ACC112 (cell line): ENCODE measurements around the gene DNAJC15.
A peak's percentile ranks its signal among the peaks of the same experiment; 100 is the strongest.
"Not testable (repeated sequence)": the region's sequence is repeated elsewhere in the genome, so short reads cannot be mapped to it uniquely, and the experiment has no call there.

Experiments
- H2AFZ ChIP-seq: fragments of 200-600 bp; sonication (generic); one replicate; pipeline ENCODE4 v1.6.0; 2017; ENCODE audit warnings: antibody characterized with exemption, low read length; ENCODE audit not compliant: unreplicated experiment
- H3K27ac ChIP-seq: fragments of 200-600 bp; sonication (generic); 2 replicates; pipeline ENCODE4 v1.5.1; 2014; ENCODE audit warnings: low read depth, mild to moderate bottlenecking, antibody characterized with exemption, low read length, moderate library complexity
- H3K27me3 ChIP-seq: fragments of 200-600 bp; sonication (generic); 2 replicates; pipeline ENCODE4 v1.6.1; 2014; ENCODE audit warnings: mild to moderate bottlenecking, antibody characterized with exemption, low read length, moderate library complexity, mixed read lengths; ENCODE audit not compliant: insufficient read depth
- H3K36me3 ChIP-seq: fragments of 200-600 bp; sonication (generic); 2 replicates; pipeline ENCODE4 v1.6.1; 2016; ENCODE audit warnings: mild to moderate bottlenecking, antibody characterized with exemption, low read length, moderate library complexity, mixed read lengths; ENCODE audit not compliant: insufficient read depth
- H3K4me1 ChIP-seq: fragments of 200-600 bp; sonication (generic); one replicate; pipeline ENCODE4 v1.6.1; 2016; ENCODE audit warnings: low read length, mixed read lengths; ENCODE audit not compliant: insufficient read depth, unreplicated experiment, control insufficient read depth
- H3K4me3 ChIP-seq: fragments of 200-600 bp; sonication (generic); 2 replicates; pipeline ENCODE4 v1.5.1; 2014; ENCODE audit warnings: mild to moderate bottlenecking, low read depth, low read length
- H3K79me2 ChIP-seq: fragments of 200-600 bp; sonication (generic); one replicate; pipeline ENCODE4 v1.6.0; 2016; ENCODE audit warnings: low read length; ENCODE audit not compliant: control insufficient read depth, unreplicated experiment, insufficient read depth

Gene DNAJC15

DNA sequence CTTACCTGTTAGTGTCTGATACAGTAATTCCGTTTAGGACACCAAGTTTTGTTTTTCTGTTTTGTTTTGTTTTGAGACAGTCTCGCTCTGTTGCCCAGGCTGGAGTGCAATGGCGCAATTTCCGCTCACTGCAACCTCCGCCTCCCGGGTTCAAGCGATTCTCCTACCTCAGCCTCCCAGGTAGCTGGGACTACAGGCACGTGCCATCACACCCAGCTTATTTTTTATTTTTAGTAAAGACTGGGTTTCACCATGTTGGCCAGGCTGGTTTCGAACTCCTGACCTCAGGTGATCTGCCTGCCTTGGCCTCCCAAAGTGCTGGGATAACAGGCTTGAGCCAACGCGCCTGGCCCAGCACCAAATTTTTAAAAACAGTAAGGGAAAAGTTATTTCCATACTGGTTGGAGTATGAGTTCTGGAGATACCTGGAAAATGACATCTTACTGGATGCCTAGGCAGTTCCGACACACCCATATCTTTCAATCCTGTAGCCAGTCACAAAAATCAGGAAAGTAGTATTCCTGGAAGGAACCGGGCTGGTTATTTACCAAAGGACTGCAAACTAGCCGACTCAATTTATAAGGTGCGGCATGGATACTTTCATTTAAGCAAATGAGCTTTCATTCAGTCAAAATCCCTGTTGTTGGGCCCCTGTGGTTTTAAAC lies 32.0 kb upstream of the DNAJC15 start:
- Histone ChIP-seq H2AFZ (peak overlapping the region; percentile 6), H3K4me1 (peaks cover 25% of the 10 kb centered on the region), H3K4me3 (peak overlapping the region; percentile 90), H3K79me2 (peaks cover 64% of the 10 kb centered on the region), H3K27ac (peak overlapping the region; percentile 84)
- H3K27me3 ChIP-seq, H3K36me3 ChIP-seq: not testable (repeated sequence)

DNA sequence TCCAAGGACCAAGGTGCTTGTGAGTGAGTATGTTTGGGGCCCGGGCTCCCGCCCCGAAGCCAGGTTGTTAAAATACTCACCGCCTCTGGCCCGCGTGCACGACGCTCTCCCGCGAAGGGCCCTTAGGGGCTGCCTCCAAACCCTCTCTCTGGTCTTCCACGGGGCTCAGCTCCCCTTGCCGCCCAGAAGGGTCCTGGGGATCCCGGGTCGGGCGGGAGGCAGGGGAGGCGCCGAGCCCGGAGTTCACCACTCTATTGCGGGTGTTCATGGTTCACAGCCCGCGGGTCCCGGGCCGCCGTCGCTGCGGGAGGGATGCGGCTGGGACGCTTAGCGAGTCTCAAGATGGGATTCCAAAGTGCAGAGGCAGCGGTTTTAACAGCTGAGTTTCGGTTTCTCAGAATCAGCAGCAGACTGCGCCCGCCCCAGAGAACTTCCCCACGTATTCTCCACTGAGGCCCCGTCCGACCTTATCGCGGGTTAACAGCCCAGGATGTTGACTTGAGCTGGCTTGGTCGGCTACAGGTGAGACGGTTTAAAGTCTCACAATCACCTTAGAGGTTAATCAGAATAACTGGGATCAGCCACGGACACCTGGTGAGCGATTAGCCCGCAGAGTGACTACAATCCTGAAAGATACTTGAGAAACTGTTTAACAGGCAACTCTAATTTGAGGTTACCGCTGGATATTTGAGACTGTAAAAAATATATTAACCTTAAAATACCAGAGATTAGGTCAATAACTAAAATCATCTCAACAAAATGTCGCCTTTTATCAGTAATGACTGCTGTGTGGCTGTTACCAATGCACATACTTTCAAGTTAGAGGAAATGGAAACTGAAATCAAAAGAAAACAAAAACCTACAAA lies 31.3 kb upstream of the DNAJC15 start, which contains the start of gene EPSTI1:
Gene EPSTI1 (minus strand): TSS at position 344 of the 866 bp plus-strand sequence. CDS start 76 bp downstream, at position 268.
- Histone ChIP-seq H3K36me3 (no peaks in the 10 kb centered on the region; the same call in 1 of the 2 replicates), H3K27ac (peak within 1 kb of the TSS; percentile 84), H3K79me2 (peaks cover 59% of the 10 kb centered on the region), H2AFZ (peak within 1 kb of the TSS; percentile 6), H3K27me3 (no peaks in the 10 kb centered on the region), H3K4me3 (peak within 1 kb of the TSS; percentile 90), H3K4me1 (peaks cover 32% of the 10 kb centered on the region)

DNA sequence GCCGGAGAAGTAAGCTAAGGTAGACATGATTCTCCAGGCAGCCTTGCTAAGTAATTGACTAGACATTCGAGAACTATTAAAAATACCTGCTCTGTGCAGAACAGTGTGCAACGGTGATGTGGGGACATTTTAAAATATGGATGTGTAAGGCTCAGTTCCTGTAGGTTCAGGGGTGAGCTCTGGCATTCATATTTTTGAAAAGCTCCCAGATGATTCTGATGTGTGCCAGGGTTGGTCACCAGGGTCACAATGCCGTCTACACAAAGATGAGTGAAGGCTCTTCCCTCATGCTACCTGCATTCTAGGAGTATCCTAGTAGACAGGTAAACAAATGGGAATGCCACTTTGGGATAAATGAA lies 30.6 kb upstream of the DNAJC15 start:
- peak overlapping the region; percentile 90 for H3K4me3 ChIP-seq
- peaks cover 53% of the 10 kb centered on the region for H3K79me2 ChIP-seq
- H3K4me1 ChIP-seq: peaks cover 38% of the 10 kb centered on the region
- H2AFZ ChIP-seq: peak overlapping the region; percentile 6
- H3K27me3 ChIP-seq: no peaks in the 10 kb centered on the region
- peak overlapping the region; percentile 84 for H3K27ac ChIP-seq
- H3K36me3 ChIP-seq: no peaks in the 10 kb centered on the region

DNA sequence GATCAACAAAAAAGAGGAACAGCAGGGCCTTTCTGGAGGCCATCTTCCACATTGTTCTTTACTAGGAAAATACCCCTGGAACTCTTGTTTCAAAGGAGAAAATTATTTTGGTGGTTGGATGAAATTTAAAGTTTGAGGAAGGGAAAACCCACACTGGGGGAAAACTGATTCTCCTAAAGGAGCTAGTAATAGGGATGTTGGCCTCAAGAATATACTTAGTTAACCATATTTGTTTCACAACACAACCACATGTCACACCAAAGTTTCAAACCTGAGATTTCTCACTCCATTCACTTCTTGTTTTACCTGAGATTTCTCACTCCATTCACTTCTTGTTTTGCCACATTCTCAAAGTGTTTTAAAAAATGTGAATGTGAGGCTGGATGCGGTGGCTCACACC lies 28.5 kb upstream of the DNAJC15 start:
- Histone ChIP-seq H3K36me3 (no peaks in the 10 kb centered on the region), H3K4me1 (peaks cover 37% of the 10 kb centered on the region), H3K79me2 (peaks cover 36% of the 10 kb centered on the region), H3K27me3 (no peaks in the 10 kb centered on the region), H2AFZ (no peak overlapping the region), H3K27ac (peak overlapping the region; percentile 23), H3K4me3 (no peak overlapping the region)

DNA sequence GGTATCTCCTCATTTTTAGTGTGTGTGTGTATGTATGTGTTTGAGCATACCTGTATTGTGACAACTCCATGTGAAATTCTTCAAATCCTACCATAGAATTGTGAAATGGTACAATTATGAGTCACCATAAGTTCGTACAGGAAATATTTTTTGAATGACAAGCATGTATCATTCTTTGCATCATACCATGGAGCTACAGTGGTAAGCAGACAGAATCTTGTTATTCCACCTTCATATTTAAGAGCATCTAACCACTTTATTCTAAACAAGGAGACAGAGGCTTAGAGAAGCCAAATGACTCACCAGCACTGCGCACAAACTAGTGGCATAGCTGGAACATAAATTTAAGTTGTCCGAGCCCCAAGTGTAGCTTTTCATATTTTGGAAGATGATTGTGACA lies 26.8 kb upstream of the DNAJC15 start:
- Histone ChIP-seq H3K4me3 (peak overlapping the region; percentile 23; the same call in 1 of the 2 replicates), H3K79me2 (peaks cover 19% of the 10 kb centered on the region), H2AFZ (no peak overlapping the region), H3K36me3 (no peaks in the 10 kb centered on the region), H3K27ac (peak overlapping the region; percentile 90), H3K4me1 (peaks cover 41% of the 10 kb centered on the region), H3K27me3 (no peaks in the 10 kb centered on the region)

DNA sequence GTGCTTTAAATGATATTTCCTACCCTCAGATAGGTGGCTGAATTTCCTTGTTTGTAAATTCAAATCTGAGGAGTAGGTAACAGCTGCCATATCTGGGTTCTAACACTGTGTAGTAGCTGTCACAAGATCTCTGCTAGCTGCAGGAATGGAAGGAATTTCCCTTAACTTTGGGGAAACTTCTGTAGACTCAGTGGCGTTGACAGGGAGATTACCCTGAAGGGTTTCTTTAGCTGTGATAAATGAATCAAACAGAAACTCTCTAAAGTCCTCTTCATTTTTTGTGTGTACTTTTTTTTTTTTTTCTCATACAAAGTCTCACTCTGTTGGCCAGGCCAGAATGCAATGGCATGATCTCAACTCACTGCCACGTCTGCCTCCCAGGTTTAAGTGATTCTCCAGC lies 26.0 kb upstream of the DNAJC15 start:
- Histone ChIP-seq H3K4me1 (peaks cover 41% of the 10 kb centered on the region), H3K4me3 (peak overlapping the region; percentile 23; the same call in 1 of the 2 replicates), H3K27ac (peak overlapping the region; percentile 90), H3K27me3 (no peaks in the 10 kb centered on the region), H3K79me2 (peaks cover 11% of the 10 kb centered on the region), H3K36me3 (no peaks in the 10 kb centered on the region), H2AFZ (no peak overlapping the region)

DNA sequence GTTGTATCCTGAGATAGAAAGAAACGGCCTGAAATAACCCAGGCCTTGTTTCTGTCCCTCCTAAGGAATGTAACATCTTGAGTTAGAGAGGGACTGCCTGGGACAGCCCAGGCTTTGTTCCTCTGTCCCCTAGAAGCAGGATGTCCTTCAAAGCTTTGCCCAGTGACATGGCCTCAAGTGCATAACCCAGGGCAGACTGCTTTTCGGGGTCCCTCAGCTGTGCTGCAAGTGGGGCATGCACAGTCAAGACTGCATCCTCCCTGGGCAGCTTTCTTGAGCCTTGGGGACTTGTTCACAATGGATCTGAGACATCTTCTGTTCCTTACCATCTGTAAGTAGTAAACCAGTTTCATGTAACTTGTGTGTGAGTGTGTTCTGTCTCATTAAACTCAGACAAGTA lies 23.9 kb upstream of the DNAJC15 start:
- Histone ChIP-seq H3K27ac (no peak overlapping the region), H3K4me3 (no peak overlapping the region), H3K79me2 (no peaks in the 10 kb centered on the region), H3K27me3 (no peaks in the 10 kb centered on the region), H3K4me1 (peaks cover 36% of the 10 kb centered on the region), H2AFZ (no peak overlapping the region), H3K36me3 (no peaks in the 10 kb centered on the region)

DNA sequence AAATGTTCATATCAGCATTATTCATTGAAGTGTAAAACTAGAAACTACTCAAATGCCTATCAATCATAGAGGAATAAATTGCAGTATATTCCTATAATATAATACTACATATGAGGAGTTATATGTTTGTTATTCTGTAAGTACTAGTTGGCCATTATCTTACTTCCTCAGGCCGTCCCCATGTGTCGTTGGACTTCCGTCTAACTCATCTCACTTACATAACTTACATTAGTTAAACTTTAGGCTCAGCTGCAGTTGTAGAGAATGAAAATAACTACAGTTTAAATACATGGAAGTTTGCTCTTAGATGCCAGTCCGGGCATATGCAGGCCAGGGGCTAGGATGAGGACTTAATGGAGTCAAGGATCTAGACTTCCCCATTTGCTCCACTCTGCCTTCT lies 22.7 kb upstream of the DNAJC15 start:
- Histone ChIP-seq H3K27me3 (no peaks in the 10 kb centered on the region), H2AFZ (no peak overlapping the region), H3K4me3 (no peak overlapping the region), H3K4me1 (peaks cover 45% of the 10 kb centered on the region), H3K36me3 (no peaks in the 10 kb centered on the region), H3K79me2 (no peaks in the 10 kb centered on the region), H3K27ac (no peak overlapping the region)

DNA sequence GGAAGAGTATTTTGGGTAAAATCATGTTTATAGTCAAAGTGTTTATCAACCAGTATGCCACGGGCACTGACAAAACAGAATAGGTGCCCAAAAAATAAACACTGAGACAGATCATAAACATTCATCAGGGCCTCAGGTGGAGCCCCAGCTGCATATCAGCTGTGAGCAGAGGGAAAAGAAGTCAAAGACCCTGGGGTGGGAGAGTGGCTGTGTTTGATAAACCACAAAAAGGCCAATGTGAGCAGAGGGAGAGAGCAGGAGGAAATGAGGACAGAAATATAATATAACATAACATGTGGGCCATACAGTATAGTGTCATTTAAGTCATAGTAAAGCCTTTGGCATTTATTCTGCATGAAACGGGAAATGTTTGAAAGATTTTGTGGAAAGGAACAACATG lies 21.4 kb upstream of the DNAJC15 start:
- no peaks in the 10 kb centered on the region for H3K27me3 ChIP-seq
- H3K27ac ChIP-seq: no peak overlapping the region
- peaks cover 46% of the 10 kb centered on the region for H3K4me1 ChIP-seq
- H3K4me3 ChIP-seq: no peak overlapping the region
- no peaks in the 10 kb centered on the region for H3K79me2 ChIP-seq
- no peak overlapping the region for H2AFZ ChIP-seq
- H3K36me3 ChIP-seq: no peaks in the 10 kb centered on the region

DNA sequence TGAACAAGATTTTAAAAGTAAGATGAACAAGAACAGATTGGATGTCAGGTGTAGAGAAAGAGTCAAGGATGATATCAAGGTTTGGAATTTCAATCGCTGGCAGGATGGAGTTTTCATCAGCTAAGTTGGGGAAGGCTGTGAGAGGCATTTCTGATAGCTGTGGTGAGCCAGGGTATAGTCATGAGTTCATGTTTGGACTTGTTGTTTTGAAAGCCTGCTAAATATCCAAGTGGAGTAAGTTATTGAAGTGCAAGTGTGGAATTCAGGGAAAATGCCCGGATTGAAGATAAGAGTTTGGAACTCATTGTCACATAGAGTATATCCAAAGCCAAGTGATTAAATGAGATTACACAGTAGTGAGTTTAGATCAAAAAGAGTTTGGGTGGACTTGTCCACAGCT lies 20.4 kb upstream of the DNAJC15 start:
- Histone ChIP-seq H3K36me3 (no peaks in the 10 kb centered on the region), H3K4me3 (no peak overlapping the region), H3K4me1 (peaks cover 46% of the 10 kb centered on the region), H3K79me2 (no peaks in the 10 kb centered on the region), H3K27ac (peak overlapping the region; percentile 15; the same call in 1 of the 2 replicates), H3K27me3 (no peaks in the 10 kb centered on the region), H2AFZ (no peak overlapping the region)
